GM19099 (cell line): ENCODE data around the gene RB1.

Experiments
- POLR2A ChIP-seq: IDR thresholded peaks from 3 replicates; pipeline ENCODE4 v1.6.1; 2011; ENCODE audit warnings: low read depth; ENCODE audit not compliant: insufficient read length; ENCODE audit errors: extremely low read depth

Gene RB1

DNA sequence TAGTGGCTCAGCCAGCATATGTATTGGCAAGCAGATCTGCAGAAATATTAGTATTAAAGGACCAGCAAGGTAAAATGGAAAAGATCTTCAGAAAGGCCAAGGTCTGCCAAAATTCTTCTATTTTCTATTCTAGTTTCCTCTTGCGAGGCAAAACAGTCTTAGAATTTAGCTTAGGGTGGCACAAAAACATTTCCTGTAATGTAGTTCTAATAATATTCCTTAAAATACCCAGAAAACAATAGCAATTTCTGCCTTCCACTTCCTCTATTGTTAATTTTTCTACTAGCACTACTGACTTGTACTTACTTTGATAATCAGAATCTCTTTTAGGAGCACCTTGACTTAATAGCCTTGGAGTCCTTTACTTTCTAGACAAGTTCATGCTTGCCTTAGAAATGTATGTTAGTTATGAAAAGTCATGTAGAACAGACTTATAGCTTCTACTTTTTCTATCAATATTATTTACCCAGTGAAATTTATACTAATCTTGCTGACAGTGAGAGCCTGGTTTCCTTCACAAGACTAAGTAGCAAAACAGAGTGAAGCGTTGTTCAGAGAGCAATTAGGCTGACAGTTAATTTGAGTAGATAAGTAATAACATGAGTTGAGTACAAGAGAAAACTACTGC is 133.2 kb downstream of the RB1 start:
- no peak for TF ChIP-seq POLR2A

DNA sequence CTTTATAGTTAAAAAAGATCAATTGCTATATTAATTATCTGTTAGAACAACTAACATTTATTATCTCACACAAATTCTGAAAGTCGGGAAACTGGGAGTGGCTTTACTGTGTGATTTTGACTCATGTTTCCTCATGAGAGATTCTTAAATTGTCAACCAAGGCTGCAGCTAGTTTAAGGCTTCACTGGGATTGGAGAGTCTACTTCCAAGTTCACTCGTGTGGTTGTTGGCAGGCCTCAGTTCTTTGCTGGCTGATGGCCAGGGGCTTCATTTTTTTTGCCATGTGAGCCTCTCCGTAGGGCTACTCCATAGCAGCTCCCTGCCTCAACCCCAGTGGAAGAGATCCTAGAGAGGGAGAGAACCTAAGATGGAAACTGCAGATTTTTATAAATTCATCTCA is 133.8 kb downstream of the RB1 start:
- TF ChIP-seq POLR2A, result no peak

DNA sequence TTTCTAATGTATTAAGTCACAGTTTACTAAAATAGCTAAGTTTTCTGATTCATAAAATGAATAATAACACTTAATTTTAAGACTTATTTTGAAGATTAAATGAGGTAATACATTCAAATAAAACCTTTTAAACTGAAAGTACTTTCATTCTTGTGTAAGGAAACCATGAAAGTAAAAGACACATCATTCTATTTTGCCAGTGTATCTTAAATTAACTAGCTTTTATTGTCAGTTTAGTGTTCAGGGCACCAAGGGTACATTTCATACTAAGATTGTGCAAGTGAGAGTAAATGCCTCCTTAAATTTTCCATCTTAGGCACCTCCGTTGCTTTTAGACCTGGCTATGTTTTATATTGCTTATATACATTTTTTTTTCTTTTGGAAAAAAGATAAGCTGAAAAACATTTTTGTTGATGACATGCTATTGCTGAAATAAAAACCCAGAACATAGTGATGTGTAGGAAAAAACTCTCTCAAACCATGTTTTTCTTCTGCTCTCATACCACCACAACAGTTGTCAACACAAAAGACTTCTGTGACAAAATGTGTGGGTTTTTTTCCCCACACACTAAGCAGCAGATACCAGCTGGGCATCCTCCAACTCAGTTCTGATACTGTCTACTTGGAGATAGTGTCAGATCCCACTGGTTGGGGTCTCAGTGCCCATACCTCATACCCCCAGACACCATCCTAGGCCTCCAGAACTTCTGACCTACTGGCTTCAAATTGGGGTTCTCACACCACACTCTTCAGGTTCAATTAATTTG is 140.1 kb downstream of the RB1 start:
- no peak for TF ChIP-seq POLR2A

DNA sequence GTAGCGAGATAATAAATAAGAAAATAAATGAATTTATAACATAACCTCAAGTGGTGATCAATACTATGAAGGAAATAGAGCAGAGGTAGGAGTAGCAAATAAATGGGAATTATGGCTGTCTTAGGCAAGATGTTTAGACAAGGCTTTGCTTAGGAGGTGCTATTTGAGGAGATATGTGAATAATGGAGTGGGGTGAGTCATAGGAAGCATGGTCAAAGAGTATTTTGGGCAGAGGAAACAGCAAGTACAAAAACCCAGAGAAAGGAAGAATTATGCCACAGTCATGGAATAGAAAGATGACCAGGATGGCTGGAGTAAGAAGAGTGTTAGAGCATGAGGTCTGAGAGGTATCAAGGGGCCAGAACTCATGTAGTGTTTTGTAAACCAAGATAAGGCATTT is 142.9 kb downstream of the RB1 start:
- TF ChIP-seq POLR2A, result no peak

DNA sequence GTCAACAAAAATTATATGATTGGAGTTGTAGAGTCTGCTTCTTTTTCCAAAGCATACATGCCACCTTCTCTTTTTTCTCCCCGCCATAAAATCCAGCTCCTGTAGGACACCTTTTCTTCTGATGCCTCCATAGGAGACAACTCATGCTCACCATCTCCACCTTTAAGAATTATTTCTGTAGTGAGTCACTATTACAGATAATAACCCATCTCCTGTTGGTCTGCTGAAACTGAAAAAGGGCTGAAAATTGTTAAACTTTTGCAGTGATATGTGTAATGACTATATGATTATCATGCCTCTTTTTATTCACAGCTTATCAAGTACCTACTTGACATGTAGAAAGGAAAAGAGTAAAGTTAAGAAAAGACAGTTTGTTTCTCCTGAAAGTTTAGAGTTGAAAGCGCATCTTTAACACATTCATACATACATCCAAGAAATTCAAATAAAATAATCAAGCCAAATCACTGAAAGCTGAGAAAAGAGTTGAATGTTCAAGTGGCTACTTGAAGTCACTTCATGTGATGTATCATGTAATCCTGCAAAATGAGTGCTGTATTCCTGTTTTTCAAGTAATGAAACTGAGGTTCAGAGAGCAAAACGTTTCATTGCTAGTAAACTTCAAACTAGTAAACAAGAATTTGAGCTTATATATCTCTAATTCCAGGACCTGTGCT is 144.9 kb downstream of the RB1 start:
- no peak for TF ChIP-seq POLR2A

DNA sequence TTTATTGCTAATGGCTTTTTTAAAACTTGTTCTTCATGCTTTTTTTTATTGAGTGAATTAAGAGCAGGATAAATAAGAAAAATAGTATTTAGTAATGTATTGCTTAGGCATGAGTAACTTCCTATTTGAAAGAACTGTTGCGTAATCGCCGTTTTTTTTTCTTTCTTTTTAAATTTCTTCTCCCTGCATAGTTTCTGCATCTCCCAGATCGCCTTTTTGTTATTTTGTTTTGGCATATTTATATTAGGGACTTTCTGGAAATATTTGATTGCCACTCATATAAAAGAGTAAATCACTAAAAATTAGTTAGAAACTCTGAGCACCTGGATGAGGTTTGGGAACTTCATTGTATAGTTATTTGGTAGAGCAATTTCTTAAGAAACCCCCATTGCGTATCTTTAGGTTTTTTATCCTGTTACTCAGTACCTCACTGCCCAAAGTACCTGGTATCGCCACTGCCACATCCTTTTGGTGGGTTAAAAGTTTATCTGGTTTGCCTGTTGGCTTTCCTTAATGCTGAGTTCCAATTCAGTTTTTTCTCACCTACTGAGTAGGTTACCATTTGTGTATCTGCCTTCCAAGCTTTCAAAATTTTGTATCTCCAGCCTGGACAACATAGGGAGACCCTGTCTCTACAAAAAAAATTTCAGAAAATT is 145.5 kb downstream of the RB1 start:
- no peak for TF ChIP-seq POLR2A

DNA sequence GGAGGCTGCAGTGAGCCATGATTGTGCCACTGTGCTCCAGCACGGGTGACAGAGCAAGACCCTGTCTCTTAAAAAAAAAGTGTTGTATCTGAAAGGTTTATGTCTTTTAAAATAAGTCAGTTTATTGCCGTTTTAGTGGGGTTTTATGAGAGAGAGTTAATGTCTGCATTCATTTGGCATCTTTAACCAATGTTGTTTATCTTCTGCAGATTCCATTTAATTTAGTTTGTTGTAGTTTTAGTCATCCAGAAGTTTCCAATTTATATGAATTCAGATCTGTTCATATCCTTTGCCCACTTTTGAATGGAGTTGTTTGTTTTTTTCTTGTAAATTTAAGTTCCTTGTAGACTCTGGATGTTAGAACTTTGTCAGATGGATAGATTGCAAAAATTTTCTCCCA is 146.1 kb downstream of the RB1 start:
- TF ChIP-seq POLR2A, result no peak

DNA sequence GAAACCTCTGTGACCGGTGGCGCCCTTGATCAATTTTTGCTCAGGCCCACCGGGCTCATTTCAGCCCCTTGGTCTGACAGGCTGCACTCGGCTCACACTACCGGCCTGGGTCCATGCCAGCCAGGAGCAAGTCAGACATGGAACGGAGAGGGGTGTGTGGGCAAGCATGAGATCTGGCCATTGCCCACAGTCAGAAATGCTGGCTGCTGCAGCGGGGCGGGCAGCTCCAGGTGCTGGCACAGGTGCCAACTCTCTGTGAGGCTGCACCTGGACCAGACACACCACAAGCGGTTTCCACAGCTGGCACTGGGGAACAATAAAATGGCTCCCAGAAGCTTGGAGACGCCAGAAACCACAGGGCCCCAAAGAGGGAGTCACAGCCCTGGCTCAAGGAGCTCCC is 153.0 kb downstream of the RB1 start:
- no peak for TF ChIP-seq POLR2A

DNA sequence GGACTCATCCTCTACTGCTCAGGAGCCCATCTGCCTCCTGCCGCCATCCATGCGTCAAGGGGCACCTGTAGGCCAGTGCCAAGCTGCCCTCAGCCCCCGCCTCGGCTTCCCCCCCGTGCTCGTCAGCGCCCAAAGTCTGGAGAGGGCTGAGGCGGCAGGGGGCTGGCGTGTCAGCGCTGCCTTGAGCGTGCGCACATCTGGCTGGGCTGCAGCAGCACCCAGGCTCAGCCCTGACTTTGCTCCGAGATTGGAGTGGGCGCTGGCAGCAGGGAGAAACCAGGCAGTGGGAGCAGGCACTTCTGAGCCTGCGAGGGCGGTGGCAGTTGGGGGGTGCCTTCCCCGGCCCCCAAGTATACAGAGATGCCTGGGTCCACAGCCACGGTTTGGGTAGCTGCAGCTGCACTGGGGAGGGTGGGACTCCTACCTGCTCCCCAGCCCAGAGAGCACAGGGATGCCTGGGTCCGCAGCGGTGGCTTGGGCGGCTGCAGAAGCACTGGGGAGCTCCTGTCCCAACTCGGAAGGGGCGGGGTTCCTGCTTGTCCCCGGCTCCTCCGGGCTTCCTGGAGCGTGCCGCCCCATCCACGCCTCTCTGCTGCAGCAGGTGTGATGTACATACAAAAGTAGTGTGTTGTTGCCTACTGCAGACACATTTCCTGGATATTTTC is 154.2 kb downstream of the RB1 start:
- TF ChIP-seq POLR2A, result no peak

DNA sequence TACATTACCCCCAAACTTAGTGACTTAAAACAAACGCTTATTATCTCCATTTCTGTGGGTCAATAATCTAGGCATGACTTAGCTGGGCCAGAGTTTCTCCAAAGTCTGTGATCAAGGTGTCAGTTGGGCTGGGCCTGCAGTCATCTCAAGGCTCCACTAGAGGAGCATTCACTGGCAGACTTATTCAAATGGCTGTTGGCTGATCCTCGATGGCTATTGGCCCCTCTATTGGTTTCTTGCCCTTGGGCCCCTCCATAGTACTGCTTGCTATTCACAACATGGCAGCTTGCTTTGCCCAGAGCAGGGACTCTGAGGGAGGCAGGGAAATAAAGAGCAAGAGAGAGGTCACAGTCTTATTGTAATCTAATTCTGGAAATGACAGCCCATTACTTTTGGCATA is 171.7 kb downstream of the RB1 start:
- TF ChIP-seq POLR2A, result no peak

DNA sequence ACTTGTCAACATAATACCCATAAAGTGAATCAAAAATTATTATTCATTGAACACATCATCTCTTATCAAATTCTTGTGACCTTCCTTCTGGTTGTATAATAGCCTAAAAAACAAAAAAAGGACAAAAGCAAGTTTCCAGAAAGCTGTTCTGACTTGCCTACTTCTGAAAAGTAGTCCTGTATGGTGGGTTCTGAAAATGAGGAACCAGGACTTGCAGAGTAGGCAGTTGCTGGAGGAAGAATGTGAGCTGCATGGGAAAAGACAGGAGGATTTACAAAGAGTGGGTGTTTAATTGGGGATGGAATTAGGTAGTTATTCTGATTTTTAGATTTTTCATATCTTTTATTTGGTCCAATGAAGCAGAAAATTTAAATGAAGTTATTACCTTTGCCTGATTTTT is 172.7 kb downstream of the RB1 start:
- no peak for TF ChIP-seq POLR2A

DNA sequence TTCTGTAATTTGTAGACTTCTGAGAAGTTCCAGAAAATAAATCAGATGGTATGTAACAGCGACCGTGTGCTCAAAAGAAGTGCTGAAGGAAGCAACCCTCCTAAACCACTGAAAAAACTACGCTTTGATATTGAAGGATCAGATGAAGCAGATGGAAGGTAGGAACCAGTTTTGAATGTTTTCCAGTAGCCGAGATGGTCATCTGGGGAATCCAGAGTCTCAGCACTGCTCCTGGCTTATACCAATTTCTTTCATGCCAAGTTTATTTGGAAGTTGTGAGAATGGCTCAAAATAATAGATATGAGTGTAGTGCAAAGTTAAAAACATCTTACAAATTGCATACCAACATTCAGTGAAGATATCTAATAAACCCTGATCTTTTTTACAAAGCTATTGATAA is 173.1 kb downstream of the RB1 start:
- no peak for TF ChIP-seq POLR2A

DNA sequence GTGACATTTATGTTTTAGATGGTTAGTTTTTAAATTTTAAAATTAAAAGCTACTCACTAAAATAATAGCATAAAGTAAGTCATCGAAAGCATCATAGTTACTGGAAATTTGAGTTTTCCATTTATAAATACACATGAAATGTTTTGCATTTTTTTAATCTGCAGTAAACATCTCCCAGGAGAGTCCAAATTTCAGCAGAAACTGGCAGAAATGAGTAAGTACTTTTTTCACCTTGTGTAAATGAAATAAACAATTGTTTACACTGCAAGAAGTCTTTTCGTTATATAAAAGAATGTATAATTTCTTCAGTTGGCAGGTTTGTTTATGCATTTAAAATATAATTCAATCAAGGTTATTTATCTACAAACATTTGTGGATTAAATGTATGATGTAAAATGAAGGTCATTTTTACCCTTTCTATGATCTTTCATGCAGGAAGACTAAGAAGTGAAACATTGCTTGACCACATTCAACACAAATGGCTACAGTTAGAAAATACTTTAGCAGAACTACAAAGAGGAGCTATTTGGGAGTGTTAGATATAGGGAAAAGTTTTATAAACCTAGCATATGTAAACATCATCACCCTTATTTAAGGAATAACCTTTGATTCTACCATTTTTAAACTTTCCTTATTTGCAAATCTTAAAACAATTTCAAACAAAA is 173.8 kb downstream of the RB1 start:
- no peak for TF ChIP-seq POLR2A

DNA sequence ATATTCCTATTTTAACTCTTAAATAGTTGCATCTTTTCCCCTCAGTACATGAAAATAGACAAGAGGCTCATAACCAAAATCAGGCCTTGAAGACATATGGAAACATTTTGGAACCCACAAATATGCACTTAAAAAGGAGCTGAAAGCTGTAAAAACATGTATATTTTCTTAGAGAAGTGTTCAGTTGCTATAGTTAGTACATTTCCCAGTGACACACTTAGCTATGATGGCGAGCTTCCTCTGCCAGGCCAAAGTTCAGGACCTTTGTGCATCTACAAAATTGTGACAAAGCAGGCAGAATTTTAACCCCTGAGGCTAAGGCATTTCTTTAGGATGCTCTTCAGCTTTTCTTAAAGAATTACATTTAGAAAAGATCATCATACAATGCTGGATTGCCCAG is 174.8 kb downstream of the RB1 start:
- no peak for TF ChIP-seq POLR2A

DNA sequence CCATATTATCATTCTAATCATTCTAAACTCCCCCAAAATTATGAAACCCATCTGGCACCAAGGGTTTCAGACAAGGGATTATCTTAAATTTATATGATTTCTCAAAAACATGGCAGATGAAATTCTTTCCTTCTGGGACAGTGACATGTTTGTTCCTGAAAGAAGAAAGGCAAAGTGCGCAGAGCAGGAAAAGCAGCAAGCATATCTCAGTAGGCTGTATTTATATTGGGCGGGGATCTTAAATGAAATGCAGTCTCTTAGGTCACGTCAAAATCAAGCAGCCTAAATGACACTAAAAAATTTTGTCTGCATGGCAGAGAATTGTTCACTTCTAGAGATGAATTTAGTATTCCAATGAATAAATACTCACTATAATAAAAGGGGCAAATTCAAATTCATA is 180.0 kb downstream of the RB1 start:
- no peak for TF ChIP-seq POLR2A
